ENCODE results near the gene DECR2. TPM values are rescaled to one million over a fixed set of nuclear protein-coding genes. Genes with fewer than 3 reads are reported as not detected.

Gene DECR2
- total RNA-seq, 1 experiment from 2014 or later, result 52.6 TPM

DNA sequence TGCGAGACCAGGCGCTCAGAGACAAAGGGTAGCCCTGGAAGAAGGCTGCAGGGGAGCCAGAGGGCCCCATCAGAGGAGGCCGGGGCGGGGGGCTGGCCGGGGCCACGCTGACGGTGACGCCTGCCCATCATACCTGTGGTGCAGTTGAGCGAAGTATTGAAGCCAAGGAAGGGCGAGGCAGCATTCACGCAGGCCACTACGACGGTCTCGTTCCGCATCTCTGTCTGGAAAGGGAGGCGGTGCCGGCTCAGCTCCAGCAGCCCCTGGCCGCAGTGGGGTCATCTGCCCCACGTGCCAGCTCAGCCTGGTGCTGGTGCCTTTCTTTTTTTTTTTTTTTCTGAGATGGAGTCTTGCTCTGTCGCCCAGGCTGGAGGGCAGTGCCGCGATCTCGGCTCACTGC lies 26.5 kb upstream of the DECR2 start:
- no peaks in the 10 kb centered on the region for H3K9me3 ChIP-seq
- H3K4me1 Mint-ChIP-seq (ENCODE audit: low read depth, unreplicated experiment), result no peaks in the 10 kb centered on the region
- no peaks in the 10 kb centered on the region for H3K4me1 ChIP-seq
- H3K27ac Mint-ChIP-seq (ENCODE audit: unreplicated experiment), result no peak overlapping the region
- ChIA-PET CTCF (no interaction called here), POLR2A (no interaction called here)
- H3K4me3 ChIP-seq (ENCODE audit: low read depth, low read length), result no peak overlapping the region
- no peaks in the 10 kb centered on the region for H3K27me3 Mint-ChIP-seq (ENCODE audit: insufficient read depth, unreplicated experiment)
- no peaks in the 10 kb centered on the region; the same call in none of the 2 replicates for H3K36me3 ChIP-seq (ENCODE audit: control insufficient read depth, insufficient read depth, low read length)
- no peaks in the 10 kb centered on the region for H3K27me3 ChIP-seq (replicated peaks; ENCODE audit: control insufficient read depth, insufficient read depth, low read length)
- H3K36me3 Mint-ChIP-seq (ENCODE audit: insufficient read depth, unreplicated experiment), result peaks cover 26% of the 10 kb centered on the region
- H3K9me3 Mint-ChIP-seq (ENCODE audit: unreplicated experiment), result no peaks in the 10 kb centered on the region
- no peak overlapping the region for H3K4me3 Mint-ChIP-seq (ENCODE audit: unreplicated experiment)
- TF ChIP-seq CTCF (IDR thresholded peaks at IDR 0.05; ENCODE audit: insufficient read depth in 1 of 2, low read depth in 1 of 2, low read length in 1 of 2, severe bottlenecking in 1 of 2, unreplicated experiment in 1 of 2), result no peak
- no TSS peak for BruUV-seq (replicated peaks)
- no peak for DNase-seq
- intact Hi-C loops (cut with micrococcal nuclease; ENCODE audit: unreplicated experiment), result no loop called here

- H3K4me3 ChIP-seq (ENCODE audit: low read depth, low read length), result no peak overlapping the region
- CTCF ChIA-PET, result no interaction called here
- peak in 1 of 2 experiments; percentile 26 for DNase-seq
These were observed 25.5 kb upstream of the DECR2 start for GRCh38 chr16:375927-376816.

More at GRCh38 chr16:375927-376816, 25.5 kb upstream of the DECR2 start:
- intact Hi-C loops (cut with micrococcal nuclease; ENCODE audit: unreplicated experiment), result no loop called here
- Mint-ChIP-seq H3K27ac (ENCODE audit: unreplicated experiment) (no peak overlapping the region), H3K4me1 (ENCODE audit: low read depth, unreplicated experiment) (no peaks in the 10 kb centered on the region), H3K4me3 (ENCODE audit: unreplicated experiment) (no peak overlapping the region), H3K36me3 (ENCODE audit: insufficient read depth, unreplicated experiment) (peaks cover 20% of the 10 kb centered on the region), H3K9me3 (ENCODE audit: unreplicated experiment) (no peaks in the 10 kb centered on the region), H3K27me3 (ENCODE audit: insufficient read depth, unreplicated experiment) (no peaks in the 10 kb centered on the region)
- POLR2A ChIA-PET, result no interaction called here
- Histone ChIP-seq H3K9me3 (no peaks in the 10 kb centered on the region), H3K4me1 (no peaks in the 10 kb centered on the region), H3K36me3 (ENCODE audit: control insufficient read depth, insufficient read depth, low read length) (no peaks in the 10 kb centered on the region; the same call in none of the 2 replicates), H3K27me3 (replicated peaks; ENCODE audit: control insufficient read depth, insufficient read depth, low read length) (no peaks in the 10 kb centered on the region)
- no peak for TF ChIP-seq CTCF (IDR thresholded peaks at IDR 0.05; ENCODE audit: insufficient read depth in 1 of 2, low read depth in 1 of 2, low read length in 1 of 2, severe bottlenecking in 1 of 2, unreplicated experiment in 1 of 2)
- no TSS peak for BruUV-seq (replicated peaks)
